ENCODE results near the gene ADAMTS17.

ADAMTS17 gene

GRCh38 chr15:100245855-100246254 lies 95.9 kb downstream of the ADAMTS17 start:
- TF ChIP-seq, protein P1, sequence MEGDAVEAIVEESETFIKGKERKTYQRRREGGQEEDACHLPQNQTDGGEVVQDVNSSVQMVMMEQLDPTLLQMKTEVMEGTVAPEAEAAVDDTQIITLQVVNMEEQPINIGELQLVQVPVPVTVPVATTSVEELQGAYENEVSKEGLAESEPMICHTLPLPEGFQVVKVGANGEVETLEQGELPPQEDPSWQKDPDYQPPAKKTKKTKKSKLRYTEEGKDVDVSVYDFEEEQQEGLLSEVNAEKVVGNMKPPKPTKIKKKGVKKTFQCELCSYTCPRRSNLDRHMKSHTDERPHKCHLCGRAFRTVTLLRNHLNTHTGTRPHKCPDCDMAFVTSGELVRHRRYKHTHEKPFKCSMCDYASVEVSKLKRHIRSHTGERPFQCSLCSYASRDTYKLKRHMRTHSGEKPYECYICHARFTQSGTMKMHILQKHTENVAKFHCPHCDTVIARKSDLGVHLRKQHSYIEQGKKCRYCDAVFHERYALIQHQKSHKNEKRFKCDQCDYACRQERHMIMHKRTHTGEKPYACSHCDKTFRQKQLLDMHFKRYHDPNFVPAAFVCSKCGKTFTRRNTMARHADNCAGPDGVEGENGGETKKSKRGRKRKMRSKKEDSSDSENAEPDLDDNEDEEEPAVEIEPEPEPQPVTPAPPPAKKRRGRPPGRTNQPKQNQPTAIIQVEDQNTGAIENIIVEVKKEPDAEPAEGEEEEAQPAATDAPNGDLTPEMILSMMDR (IDR thresholded peaks at IDR 0.05; ENCODE audit: low read depth, low read length, missing control alignments) = no peak
- no peak overlapping the region for H3K4me3 ChIP-seq (ENCODE audit: low read depth, low read length)
- DNase-seq (ENCODE audit: low read depth) = no peak

GRCh38 chr15:100245487-100245820 lies 96.3 kb downstream of the ADAMTS17 start:
- TF ChIP-seq, protein P1 (IDR thresholded peaks at IDR 0.05; ENCODE audit: low read depth, low read length, missing control alignments) = no peak
- no peak for DNase-seq (ENCODE audit: low read depth)
- no peak overlapping the region for H3K4me3 ChIP-seq (ENCODE audit: low read depth, low read length)

DNA sequence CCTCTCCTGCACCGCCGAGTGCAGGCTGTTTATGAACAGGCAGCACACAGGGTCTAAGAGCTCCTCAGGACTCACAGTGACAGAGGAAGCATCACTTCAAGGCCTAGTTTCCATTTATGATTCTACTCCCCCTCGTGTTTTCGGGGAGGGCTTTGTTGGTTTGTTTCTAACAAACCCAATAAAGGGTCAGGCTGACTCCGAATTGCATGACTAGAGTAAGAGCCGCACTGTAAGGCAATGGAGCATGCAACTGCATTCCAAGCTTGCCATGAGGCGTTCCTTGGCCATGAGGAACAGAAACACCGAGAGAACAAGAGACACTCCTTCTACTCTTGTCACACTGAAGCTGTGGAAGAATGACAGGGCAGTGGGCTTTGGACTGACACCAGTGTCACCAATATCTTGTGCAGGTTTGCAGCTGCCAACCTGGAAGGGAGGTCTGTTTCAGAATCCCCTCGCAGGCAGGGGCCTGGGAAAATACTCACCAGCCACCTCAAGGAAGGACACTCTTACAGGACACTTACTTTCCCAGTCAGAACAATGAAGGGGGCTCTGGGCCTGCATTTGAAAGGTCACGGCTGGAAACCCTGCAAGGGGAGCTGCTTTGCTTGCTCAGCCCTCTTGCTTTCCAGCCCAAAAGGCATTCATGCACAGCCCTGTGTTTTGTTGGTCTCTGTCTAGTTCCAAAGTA lies 96.8 kb downstream of the ADAMTS17 start:
- TF ChIP-seq, protein P1 (IDR thresholded peaks at IDR 0.05; ENCODE audit: low read depth, low read length, missing control alignments) = no peak
- no peak overlapping the region for H3K4me3 ChIP-seq (ENCODE audit: low read depth, low read length)
- no peak for DNase-seq (ENCODE audit: low read depth)

- no peak for DNase-seq (ENCODE audit: low read depth)
- TF ChIP-seq, protein P1 (IDR thresholded peaks at IDR 0.05; ENCODE audit: low read depth, low read length, missing control alignments) = no peak
- H3K4me3 ChIP-seq (ENCODE audit: low read depth, low read length) = no peak overlapping the region
Observed at GRCh38 chr15:100242989-100243388, 98.8 kb downstream of the ADAMTS17 start.

- no peak for DNase-seq (ENCODE audit: low read depth)
- H3K4me3 ChIP-seq (ENCODE audit: low read depth, low read length) = no peak overlapping the region
- TF ChIP-seq, protein P1 (IDR thresholded peaks at IDR 0.05; ENCODE audit: low read depth, low read length, missing control alignments) = no peak
Observed at GRCh38 chr15:100241572-100242482, 99.9 kb downstream of the ADAMTS17 start.

DNA sequence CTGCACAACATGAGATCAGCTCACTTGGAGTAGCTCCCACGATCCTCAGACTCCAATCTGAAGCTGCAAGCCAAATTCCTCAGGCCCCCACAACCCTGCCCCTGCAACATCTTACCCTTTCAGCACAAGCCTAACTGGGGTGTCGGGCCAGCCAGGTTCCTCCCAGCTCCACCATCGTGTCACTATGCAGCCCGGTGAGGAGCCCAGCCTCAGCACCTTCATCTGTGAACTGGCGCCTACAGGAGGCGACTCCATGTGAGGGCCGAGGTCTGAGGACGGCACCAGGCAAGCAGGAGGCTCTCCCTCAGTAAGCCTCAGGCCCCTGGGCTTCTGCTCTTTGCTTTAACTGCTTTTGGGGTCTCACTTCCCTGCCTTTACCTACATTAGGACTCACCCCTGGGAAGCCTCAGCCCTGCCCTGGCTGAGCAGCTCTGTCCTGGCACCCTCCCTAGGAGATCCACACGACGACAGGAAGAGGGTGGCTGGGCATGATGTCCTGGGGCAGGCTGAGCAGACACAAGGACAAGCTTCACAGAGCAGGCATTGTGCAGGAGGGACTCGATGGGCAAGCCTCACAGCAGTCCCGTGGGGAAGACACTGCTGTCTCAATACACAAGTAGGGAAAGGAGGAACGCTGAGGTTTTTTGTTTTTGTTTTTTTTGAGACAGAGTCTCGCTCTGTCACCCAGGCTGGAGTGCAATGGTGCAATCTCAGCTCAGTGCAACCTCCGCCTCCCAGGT lies 104.6 kb downstream of the ADAMTS17 start:
- TF ChIP-seq, protein P1 (IDR thresholded peaks at IDR 0.05; ENCODE audit: low read depth, low read length, missing control alignments) = no peak
- no peak overlapping the region for H3K4me3 ChIP-seq (ENCODE audit: low read depth, low read length)
- no peak for DNase-seq (ENCODE audit: low read depth)

All from GM12864 (cell line).